NT2/D1 (cell line): Measurements from ENCODE around the gene ADAMTSL2.

Experiments used
- SUZ12 ChIP-seq: IDR thresholded peaks from 2 replicates; pipeline ENCODE4 v1.6.1; 2011; ENCODE audit not compliant: insufficient read length, insufficient read depth; ENCODE audit errors: extremely low read depth
- YY1 ChIP-seq: IDR thresholded peaks from 2 replicates; pipeline ENCODE4 v1.6.1; 2011; ENCODE audit not compliant: insufficient read length, insufficient read depth
- ZNF274 ChIP-seq: IDR thresholded peaks from 2 replicates; pipeline ENCODE4 v1.6.1; 2011; ENCODE audit warnings: mild to moderate bottlenecking, low read depth, low read length

DNA sequence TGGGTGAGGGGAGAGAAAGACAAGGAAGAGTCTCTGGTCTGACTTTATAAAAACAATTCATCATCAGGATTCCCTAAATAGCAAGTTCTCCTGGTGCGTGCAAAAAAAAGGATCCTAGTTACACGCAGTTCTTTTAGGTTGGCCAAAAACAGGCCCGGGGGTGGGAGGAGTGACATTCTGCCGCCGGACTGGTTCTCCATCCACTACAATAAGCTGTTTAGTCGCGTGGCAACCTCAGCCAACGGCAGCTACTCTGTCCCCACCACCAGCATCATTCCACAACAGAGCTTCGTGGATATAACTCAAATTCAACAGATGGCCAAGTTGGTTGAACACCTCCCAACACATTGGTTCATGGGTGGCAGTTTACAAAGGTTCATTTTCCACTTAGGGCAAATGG is 77.5 kb downstream of the ADAMTSL2 start:
- TF ChIP-seq SUZ12 (no peak), ZNF274 (no peak), YY1 (no peak)
